Neuronal stem cell (in vitro differentiated cells): Measurements from ENCODE around the gene PIK3CG.
"Not testable (repeated sequence)": the region's sequence is repeated elsewhere in the genome, so short reads cannot be mapped to it uniquely, and the experiment has no call there.

ENCODE experiments used
- DNase-seq: peaks from one replicate; pipeline ENCODE4 v3.0.0-alpha.2; 2013; ENCODE audit warnings: low spot score
- H2AFZ ChIP-seq: one replicate; pipeline ENCODE4 v1.6.1; 2013; ENCODE audit warnings: mild to moderate bottlenecking, low read length, inconsistent platforms
- H2AK5ac ChIP-seq: 2 replicates; pipeline ENCODE4 v1.6.1; 2013; ENCODE audit warnings: low read depth, mild to moderate bottlenecking, inconsistent platforms, low read length, moderate library complexity, mixed read lengths
- H2BK120ac ChIP-seq: 2 replicates; pipeline ENCODE4 v1.6.1; 2013; ENCODE audit warnings: low read depth, mild to moderate bottlenecking, inconsistent platforms, low read length, moderate library complexity, mixed read lengths
- H2BK12ac ChIP-seq: one replicate; pipeline ENCODE4 v1.6.1; 2013; ENCODE audit warnings: low read length, inconsistent platforms
- H2BK15ac ChIP-seq: 2 replicates; pipeline ENCODE4 v1.6.1; 2013; ENCODE audit warnings: mild to moderate bottlenecking, low read length, inconsistent platforms, mixed read lengths
- H2BK5ac ChIP-seq: one replicate; pipeline ENCODE4 v1.6.1; 2013; ENCODE audit warnings: inconsistent platforms, mild to moderate bottlenecking, low read length, moderate library complexity
- H3K14ac ChIP-seq: one replicate; pipeline ENCODE4 v1.6.1; 2013; ENCODE audit warnings: low read length, inconsistent platforms
- H3K18ac ChIP-seq: 2 replicates; pipeline ENCODE4 v1.6.1; 2013; ENCODE audit warnings: low read length, inconsistent platforms
- H3K23ac ChIP-seq: 2 replicates; pipeline ENCODE4 v1.6.1; 2013; ENCODE audit warnings: low read depth, mild to moderate bottlenecking, mixed read lengths, low read length, inconsistent platforms; ENCODE audit not compliant: poor library complexity
- H3K27ac ChIP-seq: replicated peaks from 3 replicates; pipeline ENCODE4 v1.5.1; 2013; ENCODE audit warnings: low read length, inconsistent platforms
- H3K27me3 ChIP-seq, 3 experiments: 2 replicates each; pipeline ENCODE4 v1.6.1; 2013; ENCODE audit warnings: low read length in 3 of 3, mild to moderate bottlenecking in 2 of 3, inconsistent platforms in 1 of 3, low read depth in 1 of 3, mixed read lengths in 1 of 3, moderate library complexity in 1 of 3; ENCODE audit not compliant: control insufficient read depth in 3 of 3, insufficient read depth in 3 of 3
- H3K36me3 ChIP-seq, 2 donors: replicated peaks in 1 of 2; 2 replicates each; pipeline ENCODE4 v1.6.1; 2013; ENCODE audit warnings: low read length in 2 of 2; ENCODE audit not compliant: control insufficient read depth in 2 of 2, insufficient read depth in 2 of 2
- H3K4ac ChIP-seq: 2 replicates; pipeline ENCODE4 v1.6.1; 2013; ENCODE audit warnings: inconsistent platforms, mild to moderate bottlenecking, low read length, moderate library complexity
- H3K4me1 ChIP-seq, 2 donors: 1 replicate in 1 of 2; 2 replicates in 1 of 2; pipeline ENCODE4 v1.6.1; 2013; ENCODE audit warnings: low read length in 2 of 2, low read depth in 1 of 2; ENCODE audit not compliant: control insufficient read depth in 2 of 2, insufficient read depth in 1 of 2
- H3K4me2 ChIP-seq: one replicate; pipeline ENCODE4 v1.6.1; 2013; ENCODE audit warnings: mild to moderate bottlenecking, low read length, inconsistent platforms; ENCODE audit not compliant: insufficient read depth, poor library complexity, severe bottlenecking
- H3K4me3 ChIP-seq, 2 donors: 2 replicates each; pipeline ENCODE4 v1.5.1; 2013; ENCODE audit warnings: low read length in 2 of 2, mild to moderate bottlenecking in 2 of 2, inconsistent platforms in 1 of 2, moderate library complexity in 1 of 2
- H3K79me1 ChIP-seq: one replicate; pipeline ENCODE4 v1.6.1; 2013; ENCODE audit warnings: low read depth, mild to moderate bottlenecking, inconsistent platforms, low read length, moderate library complexity
- H3K9ac ChIP-seq: one replicate; pipeline ENCODE4 v1.6.1; 2013; ENCODE audit warnings: mild to moderate bottlenecking, low read depth, low read length, inconsistent platforms; ENCODE audit not compliant: poor library complexity
- H3K9me3 ChIP-seq, 2 donors: replicated peaks in 1 of 2; 2 replicates each; pipeline versions ENCODE3 to v1.6.1; 2013; ENCODE audit warnings: low read length in 2 of 2, mild to moderate bottlenecking in 2 of 2, inconsistent platforms in 1 of 2, low read depth in 1 of 2, mixed read lengths in 1 of 2, moderate library complexity in 1 of 2; ENCODE audit not compliant: control insufficient read depth in 2 of 2, insufficient read depth in 1 of 2
- H4K8ac ChIP-seq: one replicate; pipeline ENCODE4 v1.6.1; 2013; ENCODE audit warnings: low read depth, mild to moderate bottlenecking, inconsistent platforms, low read length, moderate library complexity
- H4K91ac ChIP-seq: one replicate; pipeline ENCODE4 v1.6.1; 2013; ENCODE audit warnings: low read length, low read depth, mild to moderate bottlenecking, inconsistent platforms; ENCODE audit not compliant: poor library complexity
- WGBS, 2 donors: extraction: QIAGEN DNeasy Blood & Tissue Kit; methylation state at CpG; one replicate each; pipeline ENCODE4 v1.1.7; 2013; ENCODE audit warnings: missing lambda C conversion rate in 2 of 2, mixed read lengths in 1 of 2; ENCODE audit not compliant: insufficient read length in 2 of 2, insufficient replicate concordance in 1 of 2; ENCODE audit errors: extremely low coverage in 2 of 2; 5-methylcytosine and 5-hydroxymethylcytosine counted together

PIK3CG gene

DNA sequence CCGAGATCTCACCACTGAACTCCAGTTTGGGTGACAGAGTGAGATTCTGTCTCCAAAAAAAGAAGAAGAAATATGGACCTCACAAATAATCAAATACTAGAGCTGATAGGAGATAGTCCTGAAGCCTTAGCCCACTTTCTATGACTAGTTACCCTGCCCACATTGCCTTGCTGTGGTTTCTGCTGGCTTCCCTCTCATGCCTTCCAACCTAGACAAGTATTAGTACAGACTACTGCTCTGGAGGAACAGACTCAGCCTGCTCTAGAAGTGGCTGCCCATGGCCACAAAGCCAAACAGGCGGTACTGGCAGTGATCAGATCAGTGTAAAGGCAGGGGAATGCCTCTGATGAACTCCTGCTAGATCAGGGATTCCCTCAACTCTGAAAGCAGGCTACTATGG lies 89.8 kb downstream of the PIK3CG start:
- H4K8ac ChIP-seq, result no peak overlapping the region
- no peak overlapping the region for H2BK5ac ChIP-seq
- no peak overlapping the region for H3K9ac ChIP-seq
- H3K9me3 ChIP-seq, result peaks cover 0 to 2% of the 10 kb centered on the region in 2 donors
- peaks cover 0 to 2% (median 0%) of the 10 kb centered on the region in 3 experiments for H3K27me3 ChIP-seq
- no peak overlapping the region for H3K23ac ChIP-seq
- no peak overlapping the region for H2BK120ac ChIP-seq
- H3K18ac ChIP-seq, result no peak overlapping the region
- no peak overlapping the region for H2BK15ac ChIP-seq
- peaks cover 4% of the 10 kb centered on the region in 2 donors for H3K4me1 ChIP-seq
- no peaks in the 10 kb centered on the region for H3K79me1 ChIP-seq
- H3K36me3 ChIP-seq, result no peaks in the 10 kb centered on the region
- no peak overlapping the region for H3K4ac ChIP-seq
- no peak overlapping the region for H3K27ac ChIP-seq
- no peak overlapping the region for H3K4me2 ChIP-seq
- H2AFZ ChIP-seq, result no peak overlapping the region
- no peak overlapping the region for H4K91ac ChIP-seq
- H2AK5ac ChIP-seq, result no peak overlapping the region
- WGBS, 2 donors, result no CpG with 5 or more reads among the region's 2 CpGs
- no peak overlapping the region for H3K4me3 ChIP-seq
- DNase-seq, result no peak
- H2BK12ac ChIP-seq, result no peak overlapping the region
- H3K14ac ChIP-seq, result no peak overlapping the region

DNA sequence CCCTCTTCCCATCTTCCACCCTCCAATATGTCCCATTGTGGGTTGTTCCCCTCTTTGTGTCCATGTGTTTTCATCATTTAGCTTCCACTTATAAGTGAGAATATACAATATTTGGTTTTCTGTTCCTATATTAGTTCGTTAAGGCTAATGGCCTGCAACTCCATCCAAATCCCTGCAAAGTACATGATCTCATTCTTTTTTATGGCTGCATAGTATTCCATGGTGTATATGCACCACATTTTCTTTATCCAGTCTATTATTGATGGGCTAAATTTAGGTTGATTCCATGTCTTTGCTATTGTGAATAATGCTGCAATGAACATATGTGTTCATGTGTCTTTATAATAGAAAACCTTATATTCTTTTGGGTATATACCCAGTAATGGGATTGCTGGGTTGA lies 90.8 kb downstream of the PIK3CG start:
- not testable (repeated sequence) for H4K8ac ChIP-seq, H3K4ac ChIP-seq, H3K14ac ChIP-seq, DNase-seq, H3K27ac ChIP-seq, H2AK5ac ChIP-seq, H4K91ac ChIP-seq, H2AFZ ChIP-seq, H3K4me3 ChIP-seq, H3K9me3 ChIP-seq, H2BK15ac ChIP-seq, H3K18ac ChIP-seq, H3K4me2 ChIP-seq, H3K4me1 ChIP-seq, H2BK5ac ChIP-seq, H3K36me3 ChIP-seq, H2BK120ac ChIP-seq, H3K27me3 ChIP-seq, H3K79me1 ChIP-seq, H3K9ac ChIP-seq, H2BK12ac ChIP-seq, H3K23ac ChIP-seq
- no CpG with 5 or more reads among the region's 1 CpG for WGBS, 2 donors
